ENCODE data around the gene B3GNT7. TPM values are rescaled to one million over a fixed set of nuclear protein-coding genes. Genes with fewer than 3 reads are reported as not detected.

B3GNT7 gene
- total RNA-seq, 6 donors from 2014 or later: 64.5 to 108 (median 87.2) TPM

DNA sequence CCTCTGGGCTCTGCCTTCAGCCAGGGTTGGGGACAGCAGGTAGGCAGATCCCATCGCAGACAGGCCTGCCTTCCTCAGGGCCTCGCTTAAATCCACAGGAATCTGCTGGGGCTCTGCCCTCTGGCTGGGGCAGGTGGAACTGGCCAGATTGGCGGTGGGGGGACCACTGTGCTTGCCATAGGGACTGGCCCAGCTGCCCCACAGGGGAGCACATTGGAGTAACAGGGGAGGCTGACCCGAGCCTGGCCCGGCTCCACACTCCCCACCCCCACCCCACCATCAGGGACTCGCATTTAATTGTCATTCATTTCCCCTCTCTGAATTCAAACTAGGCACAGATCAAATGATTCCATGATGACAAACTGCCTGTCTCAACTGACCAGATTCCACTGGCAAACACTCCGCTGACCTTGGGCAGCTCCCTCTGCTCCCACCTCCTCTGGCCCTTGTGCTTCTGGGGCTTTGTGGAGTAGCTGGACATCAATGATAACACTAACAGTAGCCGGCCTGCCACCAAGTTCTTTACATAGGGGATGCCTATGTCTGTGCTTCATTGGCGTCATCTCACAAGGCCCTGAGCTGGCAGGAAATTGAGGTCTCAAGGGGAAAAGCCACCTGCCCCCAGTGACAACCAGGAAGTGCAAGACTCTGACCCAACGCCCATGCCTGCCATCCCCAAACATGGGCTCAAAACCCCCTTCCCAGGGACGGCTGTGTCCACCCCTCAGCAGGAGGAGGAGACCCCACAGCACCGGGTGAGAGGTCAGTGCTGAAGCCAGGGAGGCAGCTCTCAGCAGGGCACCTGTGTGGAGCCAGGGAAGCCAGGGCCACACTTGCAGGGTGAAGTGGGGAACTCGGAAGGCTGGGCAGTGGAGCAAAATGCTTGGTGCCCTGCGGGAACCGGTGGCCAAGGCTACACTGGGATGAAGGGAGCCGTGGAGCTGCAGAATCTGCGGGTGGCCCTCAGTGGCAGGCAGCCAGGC, 2.1 kb upstream of the B3GNT7 start:
- no peaks in the 10 kb centered on the region for H3K9me3 ChIP-seq
- H3K4me3 ChIP-seq: no peak overlapping the region
- ATAC-seq (ENCODE audit: low FRiP score in 2 of 2): peak in 1 of 2 donors; percentile 51
- peak; percentile 56 to 74 for DNase-seq
- H3K27ac ChIP-seq: peak overlapping the region; percentile 77 to 90 (median 84)
- TF ChIP-seq POLR2AphosphoS5 (IDR thresholded peaks at IDR 0.05): peak in 1 of 2 donors; percentile 9
- TF ChIP-seq, protein P1, sequence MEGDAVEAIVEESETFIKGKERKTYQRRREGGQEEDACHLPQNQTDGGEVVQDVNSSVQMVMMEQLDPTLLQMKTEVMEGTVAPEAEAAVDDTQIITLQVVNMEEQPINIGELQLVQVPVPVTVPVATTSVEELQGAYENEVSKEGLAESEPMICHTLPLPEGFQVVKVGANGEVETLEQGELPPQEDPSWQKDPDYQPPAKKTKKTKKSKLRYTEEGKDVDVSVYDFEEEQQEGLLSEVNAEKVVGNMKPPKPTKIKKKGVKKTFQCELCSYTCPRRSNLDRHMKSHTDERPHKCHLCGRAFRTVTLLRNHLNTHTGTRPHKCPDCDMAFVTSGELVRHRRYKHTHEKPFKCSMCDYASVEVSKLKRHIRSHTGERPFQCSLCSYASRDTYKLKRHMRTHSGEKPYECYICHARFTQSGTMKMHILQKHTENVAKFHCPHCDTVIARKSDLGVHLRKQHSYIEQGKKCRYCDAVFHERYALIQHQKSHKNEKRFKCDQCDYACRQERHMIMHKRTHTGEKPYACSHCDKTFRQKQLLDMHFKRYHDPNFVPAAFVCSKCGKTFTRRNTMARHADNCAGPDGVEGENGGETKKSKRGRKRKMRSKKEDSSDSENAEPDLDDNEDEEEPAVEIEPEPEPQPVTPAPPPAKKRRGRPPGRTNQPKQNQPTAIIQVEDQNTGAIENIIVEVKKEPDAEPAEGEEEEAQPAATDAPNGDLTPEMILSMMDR (IDR thresholded peaks at IDR 0.05): peak in 5 of 6 experiments; percentile 10 to 38 (median 22)
- TF ChIP-seq EP300 (IDR thresholded peaks at IDR 0.05): no peak
- no peak for TF ChIP-seq POLR2A (IDR thresholded peaks at IDR 0.05)
- WGBS, 2 donors: 64 to 78% methylated on average over 3 to 17 of the region's 17 CpGs
- peaks cover 0 to 6% (median 2%) of the 10 kb centered on the region in 4 donors for H3K36me3 ChIP-seq
- H3K27me3 ChIP-seq: peaks cover 0 to 12% (median 2%) of the 10 kb centered on the region in 4 donors
- H3K4me1 ChIP-seq: peaks cover 10 to 67% (median 24%) of the 10 kb centered on the region in 4 donors

DNA sequence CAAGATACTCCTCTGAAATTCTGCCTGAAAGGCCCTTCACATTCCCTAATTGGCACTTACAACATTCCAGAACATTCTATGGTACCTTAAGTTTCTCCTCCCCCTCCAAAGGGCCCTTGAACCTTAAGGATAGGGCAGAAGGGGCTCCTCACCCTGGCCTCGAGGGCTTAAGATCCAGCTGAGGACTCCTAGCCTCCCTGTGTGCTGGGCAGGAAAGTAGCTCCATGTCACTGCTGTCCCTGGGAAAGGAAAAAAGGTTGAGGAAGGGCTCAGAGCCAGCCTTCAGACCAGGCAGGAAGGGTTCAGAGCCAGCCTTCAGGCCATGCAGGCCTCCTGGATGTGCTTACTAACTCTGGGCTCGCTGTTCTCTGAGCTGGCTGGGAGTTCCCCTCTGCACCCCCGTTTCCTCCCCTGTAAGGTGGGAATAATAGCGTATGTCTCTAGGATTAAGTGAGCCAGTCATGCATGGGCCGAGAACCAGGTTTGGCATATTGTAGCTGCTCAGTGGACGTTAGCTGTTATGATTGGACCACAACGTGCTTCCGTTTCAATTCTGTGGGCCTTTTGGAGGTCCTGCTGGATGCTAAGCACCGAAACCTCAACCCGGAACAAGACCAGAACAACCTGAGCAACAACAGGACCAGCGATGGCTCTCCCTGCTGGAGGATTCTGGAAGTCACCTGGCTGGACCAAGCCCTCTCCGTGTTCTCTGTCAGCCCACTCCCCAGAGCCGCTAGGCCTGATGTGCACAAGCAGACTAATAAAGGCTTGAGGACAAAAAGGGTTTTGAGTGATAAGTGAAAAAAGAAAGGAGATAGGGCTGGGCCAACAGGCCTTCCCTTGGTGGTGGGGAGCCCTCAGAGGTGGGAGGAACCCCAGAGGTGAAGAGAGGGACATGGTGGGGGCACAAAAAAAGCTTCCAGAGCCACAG, 1.0 kb upstream of the B3GNT7 start:
- no peaks in the 10 kb centered on the region for H3K9me3 ChIP-seq
- TF ChIP-seq POLR2AphosphoS5 (IDR thresholded peaks at IDR 0.05): peak in 1 of 2 donors; percentile 8
- TF ChIP-seq, protein P1 (IDR thresholded peaks at IDR 0.05): peak in 4 of 6 experiments; percentile 13 to 58 (median 42)
- TF ChIP-seq EP300 (IDR thresholded peaks at IDR 0.05): peak in 2 of 4 donors; percentile 63 to 64
- peak in 1 of 4 donors; percentile 38 for TF ChIP-seq POLR2A (IDR thresholded peaks at IDR 0.05)
- ATAC-seq (ENCODE audit: low FRiP score in 2 of 2) (peak; percentile 13 to 75), DNase-seq (peak in 1 of 2 donors; percentile 70)
- WGBS, 2 donors: 60 to 78% methylated on average over 12 to 13 of the region's 13 CpGs
- peaks cover 0 to 11% (median 7%) of the 10 kb centered on the region in 4 donors for H3K36me3 ChIP-seq
- peak overlapping the region in 3 of 4 donors; percentile 68 to 80 (median 71) for H3K4me3 ChIP-seq
- peaks cover 0 to 12% (median 2%) of the 10 kb centered on the region in 4 donors for H3K27me3 ChIP-seq
- H3K4me1 ChIP-seq: peaks cover 10 to 77% (median 30%) of the 10 kb centered on the region in 4 donors
- peak overlapping the region; percentile 77 to 90 (median 84) for H3K27ac ChIP-seq

DNA sequence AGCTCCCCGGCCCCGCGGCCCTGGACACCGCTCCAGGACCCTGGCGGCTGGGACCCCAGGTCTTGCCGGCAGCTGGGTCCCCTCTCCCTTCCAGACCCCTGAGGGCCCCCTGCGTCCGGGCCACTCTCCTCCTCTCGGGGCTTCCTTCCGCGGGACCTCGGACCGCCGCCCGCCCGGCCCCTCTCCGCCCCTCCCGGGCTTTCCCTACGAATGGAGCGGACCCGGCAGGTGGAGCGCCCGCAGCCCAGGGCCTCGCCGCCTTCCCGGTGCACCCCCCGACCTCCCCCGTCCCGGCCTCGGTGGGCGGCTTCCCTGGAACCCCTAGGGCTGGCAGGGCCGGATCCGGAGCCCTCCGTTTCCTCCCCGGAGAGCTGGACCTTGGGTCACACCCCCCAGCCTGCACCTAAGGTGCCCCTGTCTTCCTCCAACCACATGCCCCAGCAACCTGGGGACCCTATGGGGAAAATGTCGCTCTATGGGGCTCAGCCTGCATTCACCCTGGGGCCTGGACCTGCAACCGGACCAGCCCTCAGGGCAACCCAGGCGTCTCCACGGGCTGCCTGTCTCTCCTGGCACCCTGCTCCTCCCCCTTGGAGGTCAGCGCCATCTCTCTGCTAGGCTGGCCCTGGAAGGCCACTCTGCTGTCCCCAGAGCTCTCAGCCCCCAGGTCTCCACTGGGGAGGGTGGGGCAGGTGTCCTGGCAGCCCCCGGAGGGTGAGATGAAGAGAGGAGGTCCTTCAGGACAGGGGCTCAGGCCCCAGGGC, 730 bp downstream of the B3GNT7 start:
- Histone ChIP-seq H3K27me3 (peaks cover 0 to 12% (median 2%) of the 10 kb centered on the region in 4 donors), H3K27ac (peak overlapping the region; percentile 77 to 90 (median 84)), H3K36me3 (peaks cover 0 to 11% (median 7%) of the 10 kb centered on the region in 4 donors), H3K4me3 (peak overlapping the region; percentile 41 to 80 (median 70)), H3K4me1 (peaks cover 14 to 77% (median 39%) of the 10 kb centered on the region in 4 donors), H3K9me3 (no peaks in the 10 kb centered on the region)
- 17 to 80% methylated on average over 1 to 20 of the region's 41 CpGs for WGBS, 2 donors
- TF ChIP-seq POLR2A (IDR thresholded peaks at IDR 0.05): peak in 1 of 4 donors; percentile 14
- TF ChIP-seq EP300 (IDR thresholded peaks at IDR 0.05): no peak
- no peak for TF ChIP-seq POLR2AphosphoS5 (IDR thresholded peaks at IDR 0.05)
- DNase-seq (peak in 1 of 2 donors; percentile 85), ATAC-seq (ENCODE audit: low FRiP score in 2 of 2) (peak in 1 of 2 donors; percentile 11)

DNA sequence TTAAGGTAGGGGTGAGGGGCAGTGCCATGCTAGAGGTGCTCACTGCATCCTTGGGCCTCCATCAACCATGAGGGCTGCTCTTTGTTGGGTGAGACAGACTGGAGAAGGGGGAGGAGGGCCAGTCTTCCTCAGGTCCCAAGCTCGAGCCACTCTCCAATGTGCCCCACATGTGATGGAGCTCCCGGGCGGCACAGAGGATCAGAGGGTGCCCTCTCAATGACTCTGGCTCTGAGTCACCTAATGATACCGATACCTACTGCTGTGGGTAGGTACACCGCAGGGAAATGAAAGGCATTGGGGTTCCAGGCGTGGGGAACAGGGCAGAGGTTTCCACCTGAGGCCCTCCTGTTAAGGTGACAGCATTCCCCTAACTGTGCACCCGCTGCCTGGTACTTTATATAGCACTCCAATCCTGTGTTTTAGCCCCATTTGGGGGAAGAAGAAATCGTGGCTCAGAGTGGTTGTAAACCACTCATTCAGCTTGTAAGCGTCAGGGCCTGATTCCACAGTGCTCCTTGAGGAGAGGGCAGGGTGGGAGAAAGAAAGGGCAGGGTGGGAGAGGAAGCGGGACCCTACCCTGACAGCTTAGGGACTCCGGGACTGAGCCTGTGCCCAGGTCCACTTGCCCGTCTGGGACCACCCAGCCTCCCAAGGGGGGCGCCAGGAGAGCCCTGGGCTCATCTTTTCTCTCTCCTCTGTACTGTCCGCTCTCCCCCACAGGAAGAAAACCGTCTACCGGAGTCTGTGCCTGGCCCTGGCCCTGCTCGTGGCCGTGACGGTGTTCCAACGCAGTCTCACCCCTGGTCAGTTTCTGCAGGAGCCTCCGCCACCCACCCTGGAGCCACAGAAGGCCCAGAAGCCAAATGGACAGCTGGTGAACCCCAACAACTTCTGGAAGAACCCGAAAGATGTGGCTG, 1.8 kb downstream of the B3GNT7 start:
- ATAC-seq (ENCODE audit: low FRiP score in 2 of 2): no peak
- WGBS, 2 donors: 80 to 87% methylated on average over 7 to 22 of the region's 22 CpGs
- peak overlapping the region in 2 of 4 donors; percentile 88 to 90 for H3K27ac ChIP-seq

More for the DNA sequence above, 1.8 kb downstream of the B3GNT7 start:
- H3K36me3 ChIP-seq: peaks cover 0 to 11% (median 7%) of the 10 kb centered on the region in 4 donors
- TF ChIP-seq, protein P1 (IDR thresholded peaks at IDR 0.05): no peak
- TF ChIP-seq EP300 (IDR thresholded peaks at IDR 0.05) (no peak), POLR2AphosphoS5 (IDR thresholded peaks at IDR 0.05) (no peak), POLR2A (IDR thresholded peaks at IDR 0.05) (no peak)
- peaks cover 0 to 12% (median 2%) of the 10 kb centered on the region in 4 donors for H3K27me3 ChIP-seq
- peak overlapping the region in 3 of 4 donors; percentile 68 to 80 (median 71) for H3K4me3 ChIP-seq
- peak in 1 of 2 donors; percentile 58 for DNase-seq
- H3K4me1 ChIP-seq: peaks cover 14 to 81% (median 44%) of the 10 kb centered on the region in 4 donors
- no peaks in the 10 kb centered on the region for H3K9me3 ChIP-seq

Measured in upper lobe of left lung (tissue), 6 donors.